ENCODE data around the gene TCF23. TPM values are rescaled to one million over a fixed set of nuclear protein-coding genes. Genes with fewer than 3 reads are reported as not detected.

TCF23 gene
- total RNA-seq, 1 experiment from 2014 or later = 0.03 TPM

DNA sequence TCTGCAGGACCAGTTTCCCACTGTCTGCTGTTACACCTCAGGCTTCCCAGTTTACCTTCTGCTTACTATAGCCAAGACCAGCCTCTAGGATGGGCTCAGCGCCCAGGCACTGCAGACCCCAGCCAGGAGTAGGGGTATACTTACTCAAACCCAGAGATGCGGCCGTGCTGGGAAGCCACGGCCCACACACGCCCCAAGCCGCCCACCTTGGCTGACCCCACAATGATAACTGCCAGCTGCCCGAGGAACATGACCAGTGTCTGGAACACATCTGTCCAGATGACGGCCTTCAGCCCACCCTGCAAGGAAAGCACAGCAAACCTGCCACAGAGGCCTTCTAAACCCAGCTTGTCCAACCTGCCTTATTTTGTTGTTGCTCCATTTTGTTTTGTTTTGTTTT lies 56.4 kb downstream of the TCF23 start:
- Histone ChIP-seq H3K9me3 (ENCODE audit: control insufficient read depth, insufficient read depth, low read depth, low read length) (no peaks in the 10 kb centered on the region), H3K27ac (ENCODE audit: low read length) (no peak overlapping the region), H3K36me3 (ENCODE audit: control insufficient read depth, insufficient read depth, low read length) (peaks cover 5% of the 10 kb centered on the region), H3K27me3 (ENCODE audit: control insufficient read depth, insufficient read depth, low read length) (no peaks in the 10 kb centered on the region), H3K4me1 (ENCODE audit: control insufficient read depth, insufficient read depth, low read length) (no peaks in the 10 kb centered on the region), H3K4me3 (ENCODE audit: low read depth in 2 of 2, low read length in 2 of 2) (no peak overlapping the region)
- ATAC-seq (no peak), DNase-seq (ENCODE audit: low read depth, low spot score) (no peak)
- ChIA-PET POLR2A (no interaction called here), CTCF (no interaction called here)
- intact Hi-C loops (cut with micrococcal nuclease; ENCODE audit: unreplicated experiment) = no loop called here
- no TSS peak for BruUV-seq (replicated peaks)
- TF ChIP-seq, protein P1, sequence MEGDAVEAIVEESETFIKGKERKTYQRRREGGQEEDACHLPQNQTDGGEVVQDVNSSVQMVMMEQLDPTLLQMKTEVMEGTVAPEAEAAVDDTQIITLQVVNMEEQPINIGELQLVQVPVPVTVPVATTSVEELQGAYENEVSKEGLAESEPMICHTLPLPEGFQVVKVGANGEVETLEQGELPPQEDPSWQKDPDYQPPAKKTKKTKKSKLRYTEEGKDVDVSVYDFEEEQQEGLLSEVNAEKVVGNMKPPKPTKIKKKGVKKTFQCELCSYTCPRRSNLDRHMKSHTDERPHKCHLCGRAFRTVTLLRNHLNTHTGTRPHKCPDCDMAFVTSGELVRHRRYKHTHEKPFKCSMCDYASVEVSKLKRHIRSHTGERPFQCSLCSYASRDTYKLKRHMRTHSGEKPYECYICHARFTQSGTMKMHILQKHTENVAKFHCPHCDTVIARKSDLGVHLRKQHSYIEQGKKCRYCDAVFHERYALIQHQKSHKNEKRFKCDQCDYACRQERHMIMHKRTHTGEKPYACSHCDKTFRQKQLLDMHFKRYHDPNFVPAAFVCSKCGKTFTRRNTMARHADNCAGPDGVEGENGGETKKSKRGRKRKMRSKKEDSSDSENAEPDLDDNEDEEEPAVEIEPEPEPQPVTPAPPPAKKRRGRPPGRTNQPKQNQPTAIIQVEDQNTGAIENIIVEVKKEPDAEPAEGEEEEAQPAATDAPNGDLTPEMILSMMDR (IDR thresholded peaks at IDR 0.05) = no peak
- TF ChIP-seq TCF7L2 (IDR thresholded peaks at IDR 0.05; ENCODE audit: low read depth, low read length) = no peak
- TF ChIP-seq, protein P2, sequence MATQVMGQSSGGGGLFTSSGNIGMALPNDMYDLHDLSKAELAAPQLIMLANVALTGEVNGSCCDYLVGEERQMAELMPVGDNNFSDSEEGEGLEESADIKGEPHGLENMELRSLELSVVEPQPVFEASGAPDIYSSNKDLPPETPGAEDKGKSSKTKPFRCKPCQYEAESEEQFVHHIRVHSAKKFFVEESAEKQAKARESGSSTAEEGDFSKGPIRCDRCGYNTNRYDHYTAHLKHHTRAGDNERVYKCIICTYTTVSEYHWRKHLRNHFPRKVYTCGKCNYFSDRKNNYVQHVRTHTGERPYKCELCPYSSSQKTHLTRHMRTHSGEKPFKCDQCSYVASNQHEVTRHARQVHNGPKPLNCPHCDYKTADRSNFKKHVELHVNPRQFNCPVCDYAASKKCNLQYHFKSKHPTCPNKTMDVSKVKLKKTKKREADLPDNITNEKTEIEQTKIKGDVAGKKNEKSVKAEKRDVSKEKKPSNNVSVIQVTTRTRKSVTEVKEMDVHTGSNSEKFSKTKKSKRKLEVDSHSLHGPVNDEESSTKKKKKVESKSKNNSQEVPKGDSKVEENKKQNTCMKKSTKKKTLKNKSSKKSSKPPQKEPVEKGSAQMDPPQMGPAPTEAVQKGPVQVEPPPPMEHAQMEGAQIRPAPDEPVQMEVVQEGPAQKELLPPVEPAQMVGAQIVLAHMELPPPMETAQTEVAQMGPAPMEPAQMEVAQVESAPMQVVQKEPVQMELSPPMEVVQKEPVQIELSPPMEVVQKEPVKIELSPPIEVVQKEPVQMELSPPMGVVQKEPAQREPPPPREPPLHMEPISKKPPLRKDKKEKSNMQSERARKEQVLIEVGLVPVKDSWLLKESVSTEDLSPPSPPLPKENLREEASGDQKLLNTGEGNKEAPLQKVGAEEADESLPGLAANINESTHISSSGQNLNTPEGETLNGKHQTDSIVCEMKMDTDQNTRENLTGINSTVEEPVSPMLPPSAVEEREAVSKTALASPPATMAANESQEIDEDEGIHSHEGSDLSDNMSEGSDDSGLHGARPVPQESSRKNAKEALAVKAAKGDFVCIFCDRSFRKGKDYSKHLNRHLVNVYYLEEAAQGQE (IDR thresholded peaks at IDR 0.05; ENCODE audit: insufficient read depth in 1 of 2, low read depth in 2 of 2, low read length in 1 of 2) = no peak
- no peak for TF ChIP-seq POLR2AphosphoS5 (IDR thresholded peaks at IDR 0.05; ENCODE audit: low read depth, low read length)
- TF ChIP-seq SIN3A (IDR thresholded peaks at IDR 0.05; ENCODE audit: borderline replicate concordance, insufficient read depth, low read depth, low read length) = no peak
- in situ Hi-C loops (cut with HindIII; ENCODE audit: low pct_unique_long_range_greater_than_20kb, low sequenced_read_pairs) = no loop called here

DNA sequence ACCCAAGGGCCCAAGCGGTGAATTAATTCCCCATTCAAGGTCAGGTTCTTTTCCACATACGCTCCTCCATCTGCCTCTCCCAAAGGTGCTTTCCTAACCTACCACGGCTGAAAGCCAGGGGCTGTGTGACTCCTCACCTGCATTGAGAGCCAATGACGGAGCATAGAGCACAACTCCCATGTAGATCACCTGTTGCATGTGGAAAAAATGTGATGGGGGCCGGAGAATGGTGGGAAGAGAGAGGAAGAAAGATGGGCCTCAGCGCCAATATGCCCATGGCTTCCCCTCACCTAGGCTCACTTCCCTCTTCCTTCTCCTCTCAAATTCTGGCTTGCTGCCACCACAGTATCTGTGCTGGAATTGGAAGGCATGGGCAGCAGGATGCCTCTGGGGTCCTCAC lies 57.5 kb downstream of the TCF23 start:
- Histone ChIP-seq H3K27me3 (ENCODE audit: control insufficient read depth, insufficient read depth, low read length) (no peaks in the 10 kb centered on the region), H3K4me1 (ENCODE audit: control insufficient read depth, insufficient read depth, low read length) (no peaks in the 10 kb centered on the region), H3K4me3 (ENCODE audit: low read depth in 2 of 2, low read length in 2 of 2) (no peak overlapping the region), H3K9me3 (ENCODE audit: control insufficient read depth, insufficient read depth, low read depth, low read length) (no peaks in the 10 kb centered on the region), H3K27ac (ENCODE audit: low read length) (no peak overlapping the region), H3K36me3 (ENCODE audit: control insufficient read depth, insufficient read depth, low read length) (peaks cover 5% of the 10 kb centered on the region)
- no peak for DNase-seq (ENCODE audit: low read depth, low spot score)
- ChIA-PET POLR2A (no interaction called here), CTCF (no interaction called here)
- no TSS peak for BruUV-seq (replicated peaks)
- intact Hi-C loops (cut with micrococcal nuclease; ENCODE audit: unreplicated experiment) = no loop called here
- in situ Hi-C loops (cut with HindIII; ENCODE audit: low pct_unique_long_range_greater_than_20kb, low sequenced_read_pairs) = no loop called here
- TF ChIP-seq, protein P1 (IDR thresholded peaks at IDR 0.05) = no peak
- no peak for TF ChIP-seq SIN3A (IDR thresholded peaks at IDR 0.05; ENCODE audit: borderline replicate concordance, insufficient read depth, low read depth, low read length)
- TF ChIP-seq, protein P2 (IDR thresholded peaks at IDR 0.05; ENCODE audit: insufficient read depth in 1 of 2, low read depth in 2 of 2, low read length in 1 of 2) = no peak
- no peak for TF ChIP-seq TCF7L2 (IDR thresholded peaks at IDR 0.05; ENCODE audit: low read depth, low read length)
- no peak for TF ChIP-seq POLR2AphosphoS5 (IDR thresholded peaks at IDR 0.05; ENCODE audit: low read depth, low read length)
- no peak for ATAC-seq

Other genes starting within 250 kb of the TCF23 start
- gene MAPRE3, start 178.4 kb upstream of the TCF23 start, total RNA-seq (2021; ENCODE audit: unreplicated experiment) = 11.6 TPM
- gene TMEM214, start 116.0 kb upstream of the TCF23 start, total RNA-seq (2021; ENCODE audit: unreplicated experiment) = 77.8 TPM
- gene AGBL5, start 97.3 kb upstream of the TCF23 start, total RNA-seq (2021; ENCODE audit: unreplicated experiment) = 55.6 TPM
- gene OST4, start 77.3 kb upstream of the TCF23 start, total RNA-seq (2021; ENCODE audit: unreplicated experiment) = 219 TPM
- 0.31 TPM for gene EMILIN1, start 70.4 kb upstream of the TCF23 start, total RNA-seq (2021; ENCODE audit: unreplicated experiment)
- gene KHK, start 62.2 kb upstream of the TCF23 start, total RNA-seq (2021; ENCODE audit: unreplicated experiment) = 1.5 TPM
- gene CGREF1, start 29.9 kb upstream of the TCF23 start, total RNA-seq (2021; ENCODE audit: unreplicated experiment) = 10.1 TPM
- 0.46 TPM for gene ABHD1, start 25.2 kb upstream of the TCF23 start, total RNA-seq (2021; ENCODE audit: unreplicated experiment)
- gene PREB, start 14.4 kb upstream of the TCF23 start, total RNA-seq (2021; ENCODE audit: unreplicated experiment) = 60.9 TPM
- not detected for gene PRR30, start 9.6 kb upstream of the TCF23 start, total RNA-seq (2021; ENCODE audit: unreplicated experiment)
- gene ATRAID, start 63.0 kb downstream of the TCF23 start, total RNA-seq (2021; ENCODE audit: unreplicated experiment) = 111 TPM
- 74.5 TPM for gene SLC5A6, start 63.3 kb downstream of the TCF23 start, total RNA-seq (2021; ENCODE audit: unreplicated experiment)
- gene CAD, start 68.4 kb downstream of the TCF23 start, total RNA-seq (2021; ENCODE audit: unreplicated experiment) = 76.7 TPM
- 0.59 TPM for gene SLC30A3, start 114.0 kb downstream of the TCF23 start, total RNA-seq (2021; ENCODE audit: unreplicated experiment)
- not detected for gene DNAJC5G, start 126.4 kb downstream of the TCF23 start, total RNA-seq (2021; ENCODE audit: unreplicated experiment)
- gene TRIM54, start 133.4 kb downstream of the TCF23 start, total RNA-seq (2021; ENCODE audit: unreplicated experiment) = 0.21 TPM
- 4.4 TPM for gene UCN, start 159.4 kb downstream of the TCF23 start, total RNA-seq (2021; ENCODE audit: unreplicated experiment)
- gene MPV17, start 174.1 kb downstream of the TCF23 start, total RNA-seq (2021; ENCODE audit: unreplicated experiment) = 89.5 TPM
- 77.7 TPM for gene GTF3C2, start 207.8 kb downstream of the TCF23 start, total RNA-seq (2021; ENCODE audit: unreplicated experiment)
- 57.2 TPM for gene EIF2B4, start 221.3 kb downstream of the TCF23 start, total RNA-seq (2021; ENCODE audit: unreplicated experiment)
- 116 TPM for gene SNX17, start 221.6 kb downstream of the TCF23 start, total RNA-seq (2021; ENCODE audit: unreplicated experiment)
- 25.3 TPM for gene ZNF513, start 231.7 kb downstream of the TCF23 start, total RNA-seq (2021; ENCODE audit: unreplicated experiment)